CD4-positive, CD25-positive, alpha-beta regulatory T cell (primary cell): ENCODE measurements around the gene OSBPL8. TPM values are rescaled to one million over a fixed set of nuclear protein-coding genes. Genes with fewer than 3 reads are reported as not detected.

Source experiments
- ATAC-seq, 2 donors: fragments of 150-1000 bp; cut with Tn5 transposase; one replicate each; pipeline ENCODE4 v1.10.0; 2021; ENCODE audit warnings: low read depth in 2 of 2, moderate number of reproducible peaks in 2 of 2, moderate library complexity in 1 of 2
- DNase-seq, 3 donors: peaks; one replicate each; pipeline versions ENCODE4 v3.0.0 to v3.0.0-alpha.2; 2012 to 2022; ENCODE audit warnings: mixed read lengths in 1 of 3
- H3K27ac ChIP-seq: one replicate; pipeline ENCODE4 v1.7.0; 2013; ENCODE audit warnings: mild to moderate bottlenecking, low read length; ENCODE audit not compliant: insufficient read depth, poor library complexity, severe bottlenecking
- H3K27me3 ChIP-seq: one replicate; pipeline ENCODE4 v1.7.0; 2013; ENCODE audit warnings: low read length; ENCODE audit not compliant: control insufficient read depth, insufficient read depth
- H3K36me3 ChIP-seq: one replicate; pipeline ENCODE4 v1.7.0; 2013; ENCODE audit warnings: mild to moderate bottlenecking, low read length, moderate library complexity; ENCODE audit not compliant: control insufficient read depth, insufficient read depth
- H3K4me1 ChIP-seq: 2 replicates; pipeline ENCODE4 v1.7.0; 2013; ENCODE audit warnings: mild to moderate bottlenecking, low read length; ENCODE audit not compliant: insufficient read depth, control insufficient read depth, poor library complexity, severe bottlenecking
- H3K4me3 ChIP-seq: one replicate; pipeline ENCODE4 v1.7.0; 2013; ENCODE audit warnings: low read depth, mild to moderate bottlenecking, low read length, moderate library complexity
- H3K9me3 ChIP-seq, 2 experiments: 1 replicate in 1 of 2; 2 replicates in 1 of 2; pipeline ENCODE4 v1.7.0; 2013; ENCODE audit warnings: low read length in 2 of 2, mild to moderate bottlenecking in 1 of 2, moderate library complexity in 1 of 2; ENCODE audit not compliant: control insufficient read depth in 2 of 2
- H3K27ac Mint-ChIP-seq, 3 donors: one replicate each; pipeline ENCODE4 v1.8.0; 2020 to 2022; ENCODE audit warnings: mild to moderate bottlenecking in 3 of 3, mixed read lengths in 3 of 3, moderate library complexity in 2 of 3
- H3K27me3 Mint-ChIP-seq: one replicate; pipeline ENCODE4 v1.8.0; 2022; ENCODE audit warnings: mild to moderate bottlenecking, mixed read lengths
- H3K36me3 Mint-ChIP-seq: one replicate; pipeline ENCODE4 v1.8.0; 2020; ENCODE audit warnings: mixed read lengths
- H3K4me1 Mint-ChIP-seq, 4 donors: one replicate each; pipeline ENCODE4 v1.8.0; 2020 to 2022; ENCODE audit warnings: mixed read lengths in 4 of 4, mild to moderate bottlenecking in 1 of 4
- H3K4me3 Mint-ChIP-seq, 4 donors: one replicate each; pipeline ENCODE4 v1.8.0; 2020 to 2022; ENCODE audit warnings: mild to moderate bottlenecking in 4 of 4, mixed read lengths in 4 of 4, moderate library complexity in 3 of 4
- H3K9me3 Mint-ChIP-seq, 7 donors: one replicate each; pipeline ENCODE4 v1.8.0; 2020 to 2022; ENCODE audit warnings: mixed read lengths in 7 of 7, mild to moderate bottlenecking in 3 of 7, moderate library complexity in 2 of 7
- polyA plus RNA-seq, 4 donors: library from polyadenylated mRNA; unstranded; fragments of 300-500 nt; fragmentation: Illumina TruSeq; gene quantifications; one replicate each; pipeline ENCODE4 v1.2.3, GENCODE V29; 2021
- total RNA-seq: library from RNA; stranded (reverse); gene quantifications from one replicate; pipeline ENCODE4 v1.2.3, GENCODE V29; 2022

Gene OSBPL8, protein sequence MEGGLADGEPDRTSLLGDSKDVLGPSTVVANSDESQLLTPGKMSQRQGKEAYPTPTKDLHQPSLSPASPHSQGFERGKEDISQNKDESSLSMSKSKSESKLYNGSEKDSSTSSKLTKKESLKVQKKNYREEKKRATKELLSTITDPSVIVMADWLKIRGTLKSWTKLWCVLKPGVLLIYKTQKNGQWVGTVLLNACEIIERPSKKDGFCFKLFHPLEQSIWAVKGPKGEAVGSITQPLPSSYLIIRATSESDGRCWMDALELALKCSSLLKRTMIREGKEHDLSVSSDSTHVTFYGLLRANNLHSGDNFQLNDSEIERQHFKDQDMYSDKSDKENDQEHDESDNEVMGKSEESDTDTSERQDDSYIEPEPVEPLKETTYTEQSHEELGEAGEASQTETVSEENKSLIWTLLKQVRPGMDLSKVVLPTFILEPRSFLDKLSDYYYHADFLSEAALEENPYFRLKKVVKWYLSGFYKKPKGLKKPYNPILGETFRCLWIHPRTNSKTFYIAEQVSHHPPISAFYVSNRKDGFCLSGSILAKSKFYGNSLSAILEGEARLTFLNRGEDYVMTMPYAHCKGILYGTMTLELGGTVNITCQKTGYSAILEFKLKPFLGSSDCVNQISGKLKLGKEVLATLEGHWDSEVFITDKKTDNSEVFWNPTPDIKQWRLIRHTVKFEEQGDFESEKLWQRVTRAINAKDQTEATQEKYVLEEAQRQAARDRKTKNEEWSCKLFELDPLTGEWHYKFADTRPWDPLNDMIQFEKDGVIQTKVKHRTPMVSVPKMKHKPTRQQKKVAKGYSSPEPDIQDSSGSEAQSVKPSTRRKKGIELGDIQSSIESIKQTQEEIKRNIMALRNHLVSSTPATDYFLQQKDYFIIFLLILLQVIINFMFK
- 195 TPM for total RNA-seq
- 100 to 1,000 TPM; 129 to 187 (median 153) TPM for polyA plus RNA-seq

DNA sequence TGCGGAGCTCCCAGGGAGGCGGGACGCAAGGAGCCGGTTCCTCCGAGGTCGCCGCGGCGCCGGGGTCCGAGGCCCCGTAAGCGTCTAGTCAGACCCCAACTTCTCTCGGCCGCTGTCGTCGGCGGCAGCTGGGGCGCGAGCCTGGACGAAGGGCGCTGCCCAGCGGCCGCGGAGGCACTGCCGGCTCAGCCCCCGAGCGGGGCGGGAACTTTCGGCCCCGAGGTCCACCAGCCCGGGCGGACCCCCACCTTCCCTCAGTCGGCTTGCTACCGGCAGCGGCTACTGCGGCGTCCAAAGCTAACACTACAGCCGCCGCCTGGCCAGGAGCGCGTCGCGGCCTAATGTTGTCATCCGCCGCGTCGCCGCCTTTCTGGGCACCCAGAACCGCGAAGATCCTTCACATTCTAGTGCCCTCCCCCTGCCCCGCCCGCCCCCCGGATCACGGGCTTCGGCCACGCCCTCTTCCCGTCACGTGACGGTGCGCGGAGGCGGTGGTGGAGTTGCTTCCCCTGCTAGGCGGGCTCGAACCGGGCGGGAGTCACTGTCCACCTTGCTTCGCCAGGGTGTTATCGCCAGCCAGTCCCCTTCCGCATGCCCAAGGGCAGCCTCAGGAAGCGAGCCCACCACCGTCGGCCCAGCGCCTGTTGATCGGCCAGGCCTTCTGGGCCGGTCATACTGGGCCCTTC is at the start of gene OSBPL8:
TSS of gene OSBPL8 (minus strand) at position 372 of the 686 bp plus-strand sequence. CDS start 72,220 bp downstream, outside the sequence.
- H3K4me1 Mint-ChIP-seq = peaks cover 26 to 57% (median 37%) of the 10 kb centered on the region in 4 donors
- ATAC-seq = peak; percentile 82 to 86
- H3K27ac Mint-ChIP-seq = peak within 1 kb of the TSS; percentile 93 to 97 (median 97)
- H3K4me3 ChIP-seq = peak within 1 kb of the TSS; percentile 98
- no peaks in the 10 kb centered on the region for H3K27me3 ChIP-seq
- H3K9me3 ChIP-seq = no peaks in the 10 kb centered on the region
- peak; percentile 90 to 95 (median 91) for DNase-seq
- peaks cover 43% of the 10 kb centered on the region for H3K4me1 ChIP-seq
- no peaks in the 10 kb centered on the region for H3K9me3 Mint-ChIP-seq
- no peaks in the 10 kb centered on the region for H3K36me3 ChIP-seq
- H3K27ac ChIP-seq = peak within 1 kb of the TSS; percentile 91
- H3K27me3 Mint-ChIP-seq = no peaks in the 10 kb centered on the region
- peak within 1 kb of the TSS; percentile 97 to 99 (median 97) for H3K4me3 Mint-ChIP-seq
- H3K36me3 Mint-ChIP-seq = peaks cover 4% of the 10 kb centered on the region

DNA sequence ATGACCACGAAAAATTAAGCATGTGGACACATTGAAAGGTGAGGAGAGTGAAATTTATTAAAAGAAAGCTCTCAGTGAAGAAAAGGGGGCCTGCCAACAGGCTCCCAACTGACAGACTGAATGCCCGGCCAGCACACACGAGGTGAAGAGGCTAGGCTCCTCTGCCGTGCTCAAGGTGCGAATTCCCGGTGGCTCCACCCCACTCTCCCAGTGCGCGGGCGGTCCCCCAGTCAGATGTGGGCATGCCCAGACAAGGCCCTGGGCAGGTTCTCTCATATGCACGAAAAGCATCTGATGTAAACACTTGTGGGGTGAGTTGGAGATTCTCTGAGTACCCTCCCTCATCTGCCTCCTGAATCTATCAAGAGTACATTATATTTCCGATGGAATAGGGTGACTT is 48.5 kb upstream of the OSBPL8 start:
- DNase-seq (no peak), ATAC-seq (no peak)
- Histone ChIP-seq H3K9me3 (no peaks in the 10 kb centered on the region), H3K4me3 (no peak overlapping the region), H3K27me3 (peaks cover 8% of the 10 kb centered on the region), H3K36me3 (no peaks in the 10 kb centered on the region), H3K27ac (no peak overlapping the region), H3K4me1 (no peaks in the 10 kb centered on the region)
- Mint-ChIP-seq H3K9me3 (peaks cover 0 to 3% (median 0%) of the 10 kb centered on the region in 7 donors), H3K4me3 (no peak overlapping the region), H3K27ac (no peak overlapping the region), H3K27me3 (peaks cover 25% of the 10 kb centered on the region), H3K36me3 (no peaks in the 10 kb centered on the region), H3K4me1 (no peaks in the 10 kb centered on the region)

DNA sequence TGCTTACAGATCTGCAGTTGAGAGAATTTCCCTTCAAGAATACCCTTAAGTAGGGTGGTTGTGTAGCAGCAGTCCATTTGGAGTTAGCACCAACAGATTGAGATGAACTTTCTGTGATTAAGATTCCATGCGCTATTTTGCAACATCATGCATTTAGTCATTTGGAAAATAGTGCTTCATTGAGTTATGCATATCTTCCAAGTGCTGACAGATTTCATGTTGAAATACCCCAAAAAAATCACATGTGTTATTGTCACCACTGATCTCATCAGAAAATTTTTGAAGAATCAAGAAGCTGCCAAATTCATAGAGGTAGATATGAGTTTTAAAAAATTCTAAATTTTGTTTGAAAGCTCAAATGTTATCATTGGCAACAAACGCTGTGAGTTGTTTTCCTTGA is 35.5 kb upstream of the OSBPL8 start:
- no peaks in the 10 kb centered on the region for H3K36me3 ChIP-seq
- H3K27me3 ChIP-seq = peaks cover 5% of the 10 kb centered on the region
- Mint-ChIP-seq H3K4me3 (no peak overlapping the region), H3K4me1 (no peaks in the 10 kb centered on the region), H3K36me3 (no peaks in the 10 kb centered on the region), H3K27ac (no peak overlapping the region), H3K27me3 (peaks cover 4% of the 10 kb centered on the region), H3K9me3 (peaks cover 0 to 3% (median 0%) of the 10 kb centered on the region in 7 donors)
- no peaks in the 10 kb centered on the region for H3K4me1 ChIP-seq
- no peak overlapping the region for H3K27ac ChIP-seq
- no peak overlapping the region for H3K4me3 ChIP-seq
- H3K9me3 ChIP-seq = no peaks in the 10 kb centered on the region
- DNase-seq (no peak), ATAC-seq (no peak)

DNA sequence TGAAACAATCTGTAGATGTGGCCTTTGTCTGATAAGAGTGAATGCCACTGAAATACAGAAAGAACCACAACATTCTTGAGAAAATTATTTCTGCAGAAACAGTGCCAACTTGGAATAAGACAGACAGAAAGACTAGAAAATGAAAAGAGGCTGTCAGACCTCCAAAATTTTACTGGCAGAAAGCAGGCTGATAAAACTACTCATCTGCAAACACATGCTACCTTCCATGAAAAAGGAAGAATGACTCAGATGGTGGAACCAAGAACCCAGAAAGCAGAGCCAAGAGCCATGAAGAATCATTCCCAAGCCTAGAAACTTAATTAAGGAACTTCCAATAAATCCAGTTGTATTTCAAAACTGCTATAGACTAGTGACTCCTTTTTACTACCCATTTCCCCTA is 31.9 kb upstream of the OSBPL8 start:
- no peaks in the 10 kb centered on the region for H3K9me3 ChIP-seq
- no peak overlapping the region for H3K27ac Mint-ChIP-seq
- H3K36me3 Mint-ChIP-seq = no peaks in the 10 kb centered on the region
- H3K9me3 Mint-ChIP-seq = peaks cover 0 to 3% (median 0%) of the 10 kb centered on the region in 7 donors
- no peaks in the 10 kb centered on the region for H3K36me3 ChIP-seq
- no peak overlapping the region for H3K4me3 ChIP-seq
- ATAC-seq (no peak), DNase-seq (no peak)
- no peaks in the 10 kb centered on the region for H3K4me1 ChIP-seq
- peaks cover 0 to 2% (median 0%) of the 10 kb centered on the region in 4 donors for H3K4me1 Mint-ChIP-seq
- peaks cover 5% of the 10 kb centered on the region for H3K27me3 ChIP-seq
- H3K27ac ChIP-seq = no peak overlapping the region
- peaks cover 4% of the 10 kb centered on the region for H3K27me3 Mint-ChIP-seq
- no peak overlapping the region for H3K4me3 Mint-ChIP-seq

DNA sequence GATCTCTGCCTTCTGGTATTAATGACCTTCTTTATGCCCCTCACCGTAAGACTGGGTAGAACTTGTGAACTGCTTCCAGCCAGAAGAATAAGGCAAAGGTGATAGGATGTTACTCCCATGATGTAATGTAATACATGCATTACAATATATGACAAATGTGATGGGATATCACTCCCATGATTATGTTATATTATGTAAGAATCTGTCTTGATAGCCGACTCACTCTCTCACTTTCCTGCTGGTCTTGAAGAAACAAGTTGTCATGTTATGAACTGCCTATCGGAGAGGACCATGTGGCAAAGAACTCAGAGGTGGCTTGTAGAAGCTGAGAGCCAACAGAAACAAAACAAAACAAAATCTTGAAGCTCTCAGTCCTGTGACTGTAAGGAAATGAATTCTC is 30.6 kb upstream of the OSBPL8 start:
- peaks cover 5% of the 10 kb centered on the region for H3K27me3 ChIP-seq
- Mint-ChIP-seq H3K4me3 (no peak overlapping the region), H3K4me1 (peaks cover 0 to 2% (median 0%) of the 10 kb centered on the region in 4 donors), H3K9me3 (peaks cover 0 to 3% (median 0%) of the 10 kb centered on the region in 7 donors), H3K27me3 (peaks cover 4% of the 10 kb centered on the region), H3K36me3 (no peaks in the 10 kb centered on the region), H3K27ac (no peak overlapping the region)
- H3K36me3 ChIP-seq = no peaks in the 10 kb centered on the region
- no peaks in the 10 kb centered on the region for H3K9me3 ChIP-seq
- H3K4me1 ChIP-seq = no peaks in the 10 kb centered on the region
- no peak overlapping the region for H3K27ac ChIP-seq
- no peak for ATAC-seq
- H3K4me3 ChIP-seq = no peak overlapping the region
- no peak for DNase-seq

DNA sequence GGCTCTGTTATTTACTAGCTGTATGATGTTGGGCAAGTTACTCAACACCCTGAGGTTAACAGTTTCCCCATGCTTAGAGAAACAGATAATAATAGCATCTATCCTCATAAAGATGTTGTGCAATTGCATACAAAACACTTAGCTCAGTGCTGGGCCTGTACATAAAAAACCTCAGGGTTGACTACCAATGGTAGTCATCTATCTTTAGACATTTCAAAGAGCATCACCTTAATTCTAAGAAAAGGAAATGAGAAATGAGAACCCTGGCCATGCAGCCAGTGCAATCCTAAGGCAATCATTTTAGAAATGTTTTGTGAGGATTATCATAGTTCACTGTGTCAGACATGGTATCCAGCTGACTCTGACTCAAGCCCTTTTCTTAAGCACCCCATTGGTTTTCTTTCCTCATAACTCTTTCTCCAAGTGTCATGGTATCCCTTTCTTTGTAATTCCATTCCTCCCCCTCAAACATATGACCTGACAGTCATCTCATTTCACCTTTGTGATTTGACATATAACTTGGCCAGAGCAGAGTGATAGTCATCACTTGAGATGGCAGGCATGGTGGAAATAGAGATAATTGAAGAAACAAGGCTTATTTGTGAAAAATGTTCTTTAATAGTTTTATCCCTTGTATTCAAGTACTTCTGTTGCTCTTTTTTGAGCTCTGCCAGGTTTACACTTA is 29.5 kb upstream of the OSBPL8 start:
- H3K4me1 Mint-ChIP-seq = peaks cover 0 to 2% (median 0%) of the 10 kb centered on the region in 4 donors
- Histone ChIP-seq H3K9me3 (no peaks in the 10 kb centered on the region), H3K36me3 (no peaks in the 10 kb centered on the region), H3K27me3 (peaks cover 5% of the 10 kb centered on the region), H3K4me1 (no peaks in the 10 kb centered on the region), H3K27ac (no peak overlapping the region), H3K4me3 (no peak overlapping the region)
- DNase-seq (peak in 1 of 3 donors; percentile 31), ATAC-seq (no peak)
- H3K4me3 Mint-ChIP-seq = no peak overlapping the region
- peaks cover 4% of the 10 kb centered on the region for H3K27me3 Mint-ChIP-seq
- no peak overlapping the region for H3K27ac Mint-ChIP-seq
- H3K36me3 Mint-ChIP-seq = no peaks in the 10 kb centered on the region
- H3K9me3 Mint-ChIP-seq = peaks cover 0 to 3% (median 0%) of the 10 kb centered on the region in 7 donors
